IMR-90 (cell line): Measurements from ENCODE around the gene NAV1. TPM values are rescaled to one million over a fixed set of nuclear protein-coding genes. Genes with fewer than 3 reads are reported as not detected.

ENCODE experiments used
- CHD1 ChIP-seq: IDR thresholded peaks from 2 replicates; pipeline ENCODE4 v1.6.1; 2012; ENCODE audit warnings: low read depth, low read length, improper control_type of control experiment
- CTCF ChIP-seq: conservative IDR thresholded peaks from 2 replicates; pipeline ENCODE4 v1.5.1; 2012; ENCODE audit warnings: mild to moderate bottlenecking, low read depth, low read length, improper control_type of control experiment
- MAFK ChIP-seq: IDR thresholded peaks from 2 replicates; pipeline ENCODE4 v1.6.1; 2012; ENCODE audit warnings: low read depth, low read length, improper control_type of control experiment
- MXI1 ChIP-seq: IDR thresholded peaks from 2 replicates; pipeline ENCODE4 v1.6.1; 2012; ENCODE audit warnings: low read depth, mild to moderate bottlenecking, low read length, moderate library complexity, borderline replicate concordance
- POLR2A ChIP-seq: IDR thresholded peaks from 2 replicates; pipeline ENCODE4 v1.6.1; 2012; ENCODE audit warnings: mild to moderate bottlenecking, low read depth, low read length
- RCOR1 ChIP-seq: IDR thresholded peaks from 2 replicates; pipeline ENCODE4 v1.6.1; 2012; ENCODE audit warnings: mild to moderate bottlenecking, low read length, improper control_type of control experiment; ENCODE audit not compliant: insufficient replicate concordance
- polyA plus RNA-seq, 3 experiments: library from polyadenylated mRNA; depleted of rRNA; stranded (reverse); fragments of >200 nt; gene quantifications; 2 replicates each; pipeline ENCODE4 v1.2.3, GENCODE V29; 2012; ENCODE audit warnings: low replicate concordance in 1 of 3
- total RNA-seq: library from RNA; depleted of rRNA; stranded (reverse); fragments of >200 nt; gene quantifications from 2 replicates; pipeline ENCODE4 v1.2.3, GENCODE V29; 2012

NAV1 gene
- total and polyA plus RNA-seq, 2 of the 4 experiments (the other 2 are of a cell fraction) = 14.0 to 23.1 TPM

- no peak for TF ChIP-seq CTCF
- TF ChIP-seq MAFK = no peak
- no peak for TF ChIP-seq MXI1
- no peak for TF ChIP-seq RCOR1
- no peak for TF ChIP-seq CHD1
- TF ChIP-seq POLR2A = peak; percentile 91; the same call in 1 of the 2 replicates
Measured at GRCh38 chr1:201538612-201539551, at the start of gene NAV1 (continued).
